Fibroblast of skin of abdomen (primary cell): ENCODE measurements around the gene MAP1LC3A.
A peak's percentile ranks its signal among the peaks of the same experiment; 100 is the strongest.

Experiments
- DNase-seq: peaks from one replicate; pipeline ENCODE4 v3.0.0-alpha.2; 2013

Gene MAP1LC3A

DNA sequence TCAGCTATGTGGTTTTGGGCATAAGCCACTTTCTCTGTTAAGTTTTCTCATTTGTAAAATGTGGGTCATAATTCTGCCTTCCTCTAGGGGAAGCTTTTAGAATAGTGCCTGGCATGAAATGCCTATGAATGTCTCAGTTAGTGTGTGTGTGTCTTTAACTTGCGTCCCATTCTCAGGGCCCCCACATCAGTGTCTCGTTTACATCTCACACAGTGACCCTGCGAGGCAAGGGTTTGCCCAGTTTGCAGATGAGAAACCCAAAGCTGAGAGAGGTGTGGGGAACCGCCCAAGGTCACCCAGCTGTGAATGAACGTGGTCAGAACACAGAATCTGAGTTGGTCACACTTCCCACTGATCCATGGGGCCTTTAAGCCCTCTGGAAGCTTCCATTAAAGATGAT lies 28.2 kb upstream of the MAP1LC3A start:
- no peak for DNase-seq

DNA sequence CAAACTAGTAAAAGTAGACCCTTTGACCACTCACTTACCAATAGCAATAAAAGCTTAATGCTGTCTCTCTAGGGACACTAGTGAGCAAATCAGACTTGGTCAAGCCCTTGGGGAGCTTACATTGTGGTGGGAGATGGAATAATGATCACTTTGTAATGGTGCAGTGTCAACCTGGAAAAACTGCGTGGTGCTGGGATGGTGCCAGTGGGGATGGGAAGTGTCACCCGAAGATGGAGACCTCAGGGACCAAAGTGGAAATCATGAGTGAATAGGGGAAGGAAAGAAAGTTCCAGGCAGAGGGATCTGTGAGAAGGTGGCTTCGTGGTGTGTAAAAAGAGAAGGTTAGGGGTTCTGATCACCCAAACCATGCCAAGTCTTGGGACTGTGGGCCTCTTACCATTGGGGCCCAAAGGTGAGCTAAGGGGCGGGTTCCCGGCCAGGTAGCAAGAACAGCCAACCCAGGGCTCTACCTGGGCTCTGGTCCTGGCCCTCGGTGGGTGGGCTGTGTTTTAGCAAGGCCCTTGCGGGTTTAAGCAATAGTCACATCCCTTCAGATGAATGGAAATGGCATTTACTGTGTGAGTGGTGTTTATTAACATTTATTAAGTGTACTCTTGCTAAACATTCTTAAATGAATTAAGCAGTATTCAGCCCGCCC lies 26.8 kb upstream of the MAP1LC3A start:
- no peak for DNase-seq

DNA sequence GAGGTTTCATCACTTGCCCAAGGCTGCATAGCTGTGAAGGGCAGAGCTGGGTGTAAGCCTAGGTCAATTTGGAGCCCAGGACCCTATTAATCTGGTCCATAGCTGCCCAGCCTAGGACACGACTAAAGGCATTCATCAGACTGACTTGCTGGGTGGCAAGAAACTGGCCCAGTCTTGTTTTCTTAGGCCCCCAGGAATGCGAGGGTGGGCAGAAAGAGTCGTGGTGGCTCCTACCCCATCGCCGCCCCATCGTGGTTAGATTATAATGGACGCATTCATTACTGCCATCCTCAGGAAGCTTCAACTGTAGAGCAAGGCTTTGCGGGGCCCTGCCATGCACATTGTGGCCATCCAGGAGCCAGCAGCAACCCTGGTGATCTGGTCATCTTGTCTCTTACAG lies 26.2 kb upstream of the MAP1LC3A start:
- no peak for DNase-seq

DNA sequence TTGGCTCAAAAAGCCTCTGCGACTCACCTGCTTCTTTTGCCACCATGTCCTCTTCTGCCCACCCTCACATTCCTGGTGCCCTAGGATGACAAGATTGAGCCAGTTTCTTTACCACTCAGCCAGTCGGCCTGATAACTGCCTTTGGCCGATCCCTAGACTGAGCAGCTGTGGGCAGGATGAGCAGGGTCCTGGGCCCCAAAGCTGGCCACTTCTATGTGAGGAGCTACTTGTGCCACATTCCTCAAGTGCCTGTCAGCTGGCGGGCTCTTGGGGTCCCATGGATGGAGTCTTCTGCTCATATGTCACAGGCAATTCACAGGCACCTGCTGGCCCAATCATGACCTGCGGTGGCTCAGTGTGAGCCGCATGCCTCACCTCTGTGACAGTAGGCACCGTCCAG lies 25.8 kb upstream of the MAP1LC3A start:
- no peak for DNase-seq

DNA sequence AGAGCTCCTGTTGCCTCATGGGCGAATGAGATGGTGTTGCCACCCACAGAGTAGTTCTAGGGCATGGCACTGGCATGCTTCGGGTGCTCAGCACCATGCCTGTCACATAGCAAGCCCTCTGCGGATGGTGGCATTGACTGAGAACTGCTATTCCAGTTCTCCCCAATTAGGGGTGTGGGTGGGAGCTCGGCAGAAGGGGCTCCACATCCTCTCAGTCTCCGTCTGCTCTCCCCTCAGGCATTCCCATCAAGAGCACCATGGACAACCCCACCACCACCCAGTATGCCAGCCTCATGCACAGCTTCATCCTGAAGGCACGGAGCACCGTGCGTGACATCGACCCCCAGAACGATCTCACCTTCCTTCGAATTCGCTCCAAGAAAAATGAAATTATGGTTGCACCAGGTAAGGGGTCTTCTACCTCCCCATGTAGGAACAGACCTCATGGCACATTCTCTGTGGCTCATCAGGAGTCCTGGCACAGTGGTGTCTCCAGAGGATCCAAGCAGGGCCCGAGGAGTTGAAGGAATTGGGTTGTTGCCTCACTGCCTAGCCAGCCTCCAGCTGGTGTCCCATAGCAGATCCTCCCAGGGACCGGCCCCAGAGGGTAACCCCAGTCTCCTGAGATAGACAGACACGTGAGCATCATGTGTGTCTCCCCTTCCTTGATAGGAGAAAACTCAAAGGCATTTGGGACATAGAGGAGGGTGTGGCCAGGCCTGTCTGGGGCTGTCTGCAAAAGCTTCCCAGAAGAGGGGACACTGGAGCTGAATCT lies 23.9 kb upstream of the MAP1LC3A start:
- DNase-seq: no peak

GRCh38 chr20:34535301-34535840 lies 23.1 kb upstream of the MAP1LC3A start:
- no peak for DNase-seq

DNA sequence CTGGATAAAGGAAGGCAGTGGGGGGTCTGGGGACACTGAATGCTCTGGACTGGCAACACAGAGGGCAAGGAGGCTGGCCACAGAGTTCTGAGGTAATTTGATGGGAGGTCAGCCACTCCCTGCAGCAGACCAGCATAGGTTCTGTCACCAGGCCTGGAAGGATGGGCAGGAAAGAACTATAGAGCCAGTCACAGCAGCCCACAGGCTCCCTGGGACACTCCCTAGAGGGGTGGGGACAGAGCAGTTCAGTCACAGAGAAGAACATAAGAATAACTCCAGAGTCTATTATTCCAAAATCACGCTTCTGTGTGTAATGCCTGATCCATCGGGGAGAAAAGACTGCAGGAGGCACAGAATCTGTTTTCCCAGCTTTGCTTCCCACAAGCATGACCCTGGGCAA lies 22.7 kb upstream of the MAP1LC3A start:
- no peak for DNase-seq

DNA sequence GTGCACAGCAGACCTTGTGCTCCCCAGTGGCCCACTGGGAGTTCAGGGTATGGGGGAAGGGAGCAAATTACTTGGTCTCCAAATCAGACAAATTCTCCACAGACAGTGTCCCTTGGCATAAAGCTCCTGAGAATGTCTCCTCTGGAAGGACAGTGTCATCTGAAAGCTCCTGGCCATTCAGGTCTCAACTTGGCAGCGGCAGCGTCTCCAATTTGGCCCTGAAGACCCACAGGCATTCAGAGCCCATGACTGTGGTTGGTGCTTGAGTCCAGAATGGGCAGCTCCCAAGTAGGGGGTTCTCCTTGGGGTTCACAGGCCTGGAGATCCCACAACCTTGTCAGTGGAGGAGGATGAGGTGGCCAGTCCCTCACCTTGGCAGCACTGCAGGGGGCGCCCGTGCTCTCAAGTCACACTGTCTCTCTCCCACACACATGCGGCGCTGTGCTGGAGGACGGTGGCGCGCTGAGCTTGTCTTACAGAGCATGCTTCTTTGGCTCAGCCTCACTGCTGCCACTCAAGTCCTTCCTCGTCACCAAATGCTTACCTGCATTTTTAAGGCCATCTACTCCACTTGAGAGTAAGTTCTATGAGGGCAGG lies 21.6 kb upstream of the MAP1LC3A start:
- no peak for DNase-seq

- no peak for DNase-seq
Measured at GRCh38 chr20:34537651-34538050, 20.9 kb upstream of the MAP1LC3A start.

DNA sequence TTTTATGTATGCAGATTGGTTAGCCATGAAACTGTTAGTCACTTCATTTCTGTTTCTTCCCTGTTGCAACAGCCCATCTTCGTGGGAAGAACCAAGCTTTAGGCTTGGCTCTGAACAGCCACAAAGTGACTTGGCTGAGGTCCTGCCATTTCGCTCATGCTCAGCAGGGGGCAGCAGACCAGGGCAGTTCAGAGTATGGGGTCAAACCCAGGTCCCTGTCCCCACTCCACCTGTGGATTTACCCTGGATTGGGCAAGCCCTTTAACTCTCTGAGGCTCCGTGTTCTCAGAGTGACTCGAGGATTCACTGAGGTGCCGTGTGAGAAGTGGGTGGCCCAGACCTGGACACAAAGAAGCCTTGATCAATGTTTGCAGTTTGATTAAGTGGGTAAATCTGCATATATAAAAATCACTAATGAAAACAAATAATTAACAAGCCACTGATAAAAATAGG lies 19.8 kb upstream of the MAP1LC3A start:
- peak; percentile 54 for DNase-seq

DNA sequence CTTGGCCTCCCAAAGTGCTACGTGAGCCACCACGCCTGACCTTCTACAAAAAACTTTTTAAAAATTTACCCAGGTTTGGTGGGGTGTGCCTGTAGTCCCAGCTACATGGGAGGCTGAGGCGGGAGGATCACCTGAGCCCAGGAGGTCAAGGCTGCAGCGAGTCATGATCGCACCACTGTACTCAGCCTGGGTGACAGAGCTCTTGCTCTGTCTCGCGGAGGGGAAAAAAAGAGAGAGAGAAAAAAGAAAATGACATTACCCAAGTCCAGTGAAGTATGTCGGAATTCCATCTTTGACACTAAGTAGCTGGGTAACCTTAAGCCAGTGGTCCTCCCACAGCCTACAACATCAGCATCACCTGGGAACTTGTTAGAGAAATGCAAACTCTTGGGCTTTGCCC lies 18.8 kb upstream of the MAP1LC3A start:
- DNase-seq: no peak

DNA sequence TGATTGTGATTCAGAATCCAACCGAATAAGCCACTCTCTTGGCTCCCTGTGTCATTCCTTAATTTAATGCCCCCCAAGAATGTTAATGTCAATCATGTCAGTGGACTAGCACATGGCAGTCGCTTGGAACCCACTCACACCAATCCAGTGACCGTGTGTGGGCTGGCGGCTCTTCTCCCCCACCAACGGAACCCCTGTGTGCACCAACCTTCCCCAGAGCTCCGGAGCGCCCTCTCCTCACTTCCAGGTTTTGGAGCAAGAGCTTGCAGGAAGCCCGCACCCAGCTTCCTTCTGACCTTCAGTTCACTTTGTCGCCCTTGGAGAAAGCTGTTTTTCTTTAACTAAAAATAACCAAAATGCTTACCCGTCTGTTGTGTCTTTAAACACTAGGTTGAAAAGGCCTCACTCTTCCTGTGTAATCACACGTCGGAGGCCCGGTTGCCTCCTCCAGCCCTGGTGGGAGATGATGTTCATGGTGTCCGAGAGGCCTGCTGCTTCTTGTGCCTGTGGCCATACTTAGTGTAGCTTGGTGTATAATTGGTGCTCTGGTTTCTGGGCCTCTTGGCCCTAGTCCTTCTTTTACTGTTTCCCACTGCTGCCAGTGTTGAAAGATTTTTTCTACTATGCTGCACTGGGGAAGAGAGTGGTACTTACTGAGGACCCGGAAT lies 17.8 kb upstream of the MAP1LC3A start:
- DNase-seq: no peak

GRCh38 chr20:34541264-34541901 lies 17.1 kb upstream of the MAP1LC3A start:
- DNase-seq: no peak

- DNase-seq: no peak
Measured at GRCh38 chr20:34541917-34542316, 16.6 kb upstream of the MAP1LC3A start.

- DNase-seq: no peak
Measured at GRCh38 chr20:34542439-34542838, 16.1 kb upstream of the MAP1LC3A start.

GRCh38 chr20:34543463-34544056 lies 15.0 kb upstream of the MAP1LC3A start:
- DNase-seq: no peak

DNA sequence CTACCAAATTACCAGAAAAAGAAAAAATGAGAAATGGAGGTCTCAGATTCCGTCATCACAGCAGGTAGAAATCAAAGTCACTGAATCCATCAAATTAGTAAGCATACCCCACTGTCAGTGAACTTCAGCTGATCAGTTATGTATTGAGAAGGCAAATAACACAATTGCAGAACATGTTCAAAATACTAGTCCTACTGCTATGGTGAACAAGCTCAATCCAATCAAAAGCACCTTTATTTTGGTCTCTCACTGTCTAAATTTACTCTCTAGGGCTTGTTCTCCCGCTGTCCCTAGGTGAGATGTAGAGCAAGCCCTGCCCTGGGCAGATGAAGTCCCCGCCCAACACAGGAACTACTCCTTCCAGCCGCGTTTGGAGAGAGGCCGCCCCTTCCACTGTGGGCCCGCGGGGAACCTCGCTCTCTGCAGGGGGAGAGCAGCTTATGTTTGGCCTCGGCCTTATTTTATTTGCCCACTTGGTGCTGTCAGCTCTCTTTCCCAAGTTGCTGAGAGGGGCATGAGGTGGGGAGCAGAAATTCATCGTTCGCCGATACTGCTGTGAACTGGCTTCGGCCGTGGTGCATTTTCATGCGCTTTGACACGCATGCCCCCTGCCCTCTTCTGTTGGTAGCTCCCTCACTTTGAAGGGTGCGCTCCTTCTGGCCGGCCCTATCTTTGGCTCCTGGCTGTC lies 14.3 kb upstream of the MAP1LC3A start:
- no peak for DNase-seq

DNA sequence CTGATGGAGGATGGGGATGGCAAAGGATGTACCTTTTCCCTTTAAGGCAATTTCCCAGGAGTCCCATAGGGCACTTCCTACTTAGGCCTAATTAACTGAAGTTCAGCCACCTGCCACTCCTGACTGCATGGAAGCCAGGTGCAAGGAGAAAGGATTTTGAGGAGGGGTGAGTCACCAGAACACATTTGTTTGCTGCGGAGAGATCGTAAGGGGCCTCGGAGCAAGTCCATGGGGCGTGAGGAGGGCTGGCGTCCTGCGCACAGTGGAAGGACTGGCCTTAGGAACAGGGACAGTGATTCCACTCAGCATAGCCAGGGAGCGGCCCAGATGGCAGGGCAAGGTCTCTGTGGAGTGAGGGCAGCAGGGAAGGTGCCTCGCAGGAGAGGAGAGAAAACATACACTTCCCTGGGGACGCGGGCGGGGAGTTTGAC lies 11.8 kb upstream of the MAP1LC3A start:
- no peak for DNase-seq

DNA sequence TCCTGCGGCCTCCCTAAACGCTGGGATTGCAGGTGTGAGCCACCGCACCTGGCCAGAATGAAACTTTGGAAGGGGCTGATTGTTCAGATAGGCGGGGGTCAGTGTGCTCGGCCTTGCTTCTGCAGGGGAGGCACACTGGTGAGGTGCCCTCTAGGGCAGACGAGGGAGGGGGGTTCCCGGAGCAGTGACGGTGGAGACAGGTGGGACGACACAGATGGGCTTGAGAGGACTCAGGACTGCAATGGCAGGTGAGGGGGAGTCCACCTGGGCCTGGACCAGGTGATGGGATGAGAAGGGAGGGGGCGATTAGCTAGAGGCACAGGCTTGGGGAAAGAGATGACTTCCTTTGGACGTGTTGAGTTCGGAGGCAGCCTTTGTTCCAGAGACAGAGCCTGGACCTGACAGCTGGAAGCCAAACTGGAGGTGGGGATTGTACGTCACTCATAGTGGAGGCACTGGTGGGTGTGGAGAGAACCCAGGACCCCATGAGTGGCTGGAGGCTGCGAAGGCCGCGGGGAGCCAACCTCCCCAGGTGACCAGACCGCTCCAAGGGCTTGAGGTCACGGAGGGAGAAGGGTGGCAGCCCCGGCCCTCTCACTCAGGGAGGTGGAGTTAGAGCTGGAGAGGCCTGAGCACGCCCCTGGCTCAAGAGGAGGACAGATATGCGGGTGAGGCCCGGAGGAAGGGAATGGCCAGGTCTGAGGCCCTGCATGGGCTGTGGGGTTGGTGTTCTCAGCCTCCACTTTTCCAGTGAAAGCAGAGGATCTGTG lies 10.5 kb upstream of the MAP1LC3A start:
- DNase-seq: no peak

- DNase-seq: no peak
Measured at GRCh38 chr20:34549291-34549928, 9.1 kb upstream of the MAP1LC3A start.
